Psoas muscle (tissue), 8 donors: ENCODE results near the gene HP1BP3. TPM values are rescaled to one million over a fixed set of nuclear protein-coding genes. Genes with fewer than 3 reads are reported as not detected.
"Not testable (repeated sequence)": the region's sequence is repeated elsewhere in the genome, so short reads cannot be mapped to it uniquely, and the experiment has no call there.

Experiments
- ATAC-seq, 4 donors: fragments of 200-7000 bp; cut with Tn5 transposase; one replicate each; pipeline ENCODE4 v1.9.1; 2020; ENCODE audit warnings: moderate library complexity in 3 of 4, mild to moderate bottlenecking in 2 of 4
- DNase-seq, 2 donors: peaks; one replicate each; pipeline ENCODE4 v3.0.0-alpha.2; 2020
- H3K27ac ChIP-seq: fragments of 200-600 bp; one replicate; pipeline ENCODE4 v1.8.0; 2022
- H3K27me3 ChIP-seq, 3 donors: fragments of 200-600 bp in 1 of 3; one replicate each; pipeline versions ENCODE4 v1.6.1 to v1.8.0; 2013 to 2022; ENCODE audit warnings: low read length in 2 of 3, mild to moderate bottlenecking in 2 of 3, moderate library complexity in 1 of 3; ENCODE audit not compliant: insufficient read depth in 3 of 3
- H3K36me3 ChIP-seq, 2 donors: fragments of 200-600 bp in 1 of 2; one replicate each; pipeline versions ENCODE4 v1.6.1 to v1.8.0; 2013 to 2022; ENCODE audit warnings: low read depth in 1 of 2, mild to moderate bottlenecking in 1 of 2, moderate library complexity in 1 of 2; ENCODE audit not compliant: insufficient read depth in 1 of 2
- H3K4me1 ChIP-seq: fragments of 200-600 bp; one replicate; pipeline ENCODE4 v1.8.0; 2022
- H3K4me3 ChIP-seq: fragments of 200-600 bp; one replicate; pipeline ENCODE4 v1.8.0; 2022; ENCODE audit warnings: mild to moderate bottlenecking
- H3K9me3 ChIP-seq: fragments of 200-600 bp; one replicate; pipeline ENCODE4 v1.8.0; 2022
- WGBS, 3 donors: extraction: QIAGEN DNeasy Blood & Tissue Kit; methylation state at CpG; one replicate each; pipeline versions ENCODE4 v1.1.6 to v1.1.7; 2013; 5-methylcytosine and 5-hydroxymethylcytosine counted together
- intact Hi-C, 2 donors: fragments of 100-400 bp; cut with DNase I; formaldehyde crosslinking; loops; one replicate each; pipeline versions ENCODE4 v1.11.0 to v1.14.2; 2022
- polyA plus RNA-seq, 3 donors: library from polyadenylated mRNA; stranded (reverse); fragments of 200-250 nt; gene quantifications; one replicate each; pipeline ENCODE4 v1.2.3, GENCODE V29; 2013
- total RNA-seq, 4 donors: library from RNA; stranded (reverse); fragmentation: NEBNext Ultra II Directional in 2 of 4; extraction: Animal tissue kit (Norgen Biotek cat#: 25700) in 2 of 4; gene quantifications; one replicate each; pipeline versions ENCODE4 v1.2.1 to v1.2.4, GENCODE V29; 2021 to 2023
- TF ChIP-seq, protein P1 (sequence below): fragments of 200-600 bp; IDR thresholded peaks from one replicate; pipeline ENCODE4 v1.8.0; 2022; ENCODE audit warnings: antibody characterized with exemption
- donor health status: healthy with polysubstance abuse.
- donor health status: DM: no; HTN: no; CAD: no; lungs with moderate emphysema.
- donor health status: Bipolar disorder and iron deficiency.
- donor health status: healthy.
- donor health status: DM: yes; HTN: yes; CAD: no.
- donor health status: DM: no; HTN: no; CAD: no.
- donor health status: DM: no; HTN: no; CAD: no.
- donor health status: DM: yes; HTN: yes; CAD: no.

The HP1BP3 gene
- total and polyA plus RNA-seq, 7 donors, result 52.6 to 134 (median 115) TPM

DNA sequence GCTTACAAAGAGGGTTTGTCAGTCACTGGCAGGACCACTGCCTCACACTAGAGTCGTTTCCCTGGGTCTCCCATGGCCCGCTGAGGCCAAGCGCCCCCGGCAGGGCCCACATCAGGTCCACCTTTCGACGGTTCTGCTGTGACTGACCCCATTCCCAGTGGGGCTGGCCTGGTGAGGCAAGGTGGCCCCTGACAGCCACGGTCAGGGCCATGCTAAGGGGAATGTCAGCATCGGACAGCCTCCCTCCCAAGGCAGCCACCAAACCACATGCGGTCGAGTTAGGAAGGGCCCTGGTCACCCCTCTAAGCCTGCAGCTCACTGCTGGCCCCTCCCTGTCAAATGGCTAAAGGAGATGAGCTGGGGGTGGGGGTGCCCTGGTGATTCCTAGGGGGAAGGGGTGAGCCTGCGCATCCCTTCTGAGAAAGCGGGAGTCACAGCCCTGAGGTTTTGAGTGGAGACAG, 66.4 kb downstream of the HP1BP3 start:
- no peaks in the 10 kb centered on the region for H3K9me3 ChIP-seq
- WGBS, 3 donors, result 87 to 90% (median 89%) methylated on average over 12 of the region's 12 CpGs
- H3K27ac ChIP-seq, result no peak overlapping the region
- TF ChIP-seq, protein P1, sequence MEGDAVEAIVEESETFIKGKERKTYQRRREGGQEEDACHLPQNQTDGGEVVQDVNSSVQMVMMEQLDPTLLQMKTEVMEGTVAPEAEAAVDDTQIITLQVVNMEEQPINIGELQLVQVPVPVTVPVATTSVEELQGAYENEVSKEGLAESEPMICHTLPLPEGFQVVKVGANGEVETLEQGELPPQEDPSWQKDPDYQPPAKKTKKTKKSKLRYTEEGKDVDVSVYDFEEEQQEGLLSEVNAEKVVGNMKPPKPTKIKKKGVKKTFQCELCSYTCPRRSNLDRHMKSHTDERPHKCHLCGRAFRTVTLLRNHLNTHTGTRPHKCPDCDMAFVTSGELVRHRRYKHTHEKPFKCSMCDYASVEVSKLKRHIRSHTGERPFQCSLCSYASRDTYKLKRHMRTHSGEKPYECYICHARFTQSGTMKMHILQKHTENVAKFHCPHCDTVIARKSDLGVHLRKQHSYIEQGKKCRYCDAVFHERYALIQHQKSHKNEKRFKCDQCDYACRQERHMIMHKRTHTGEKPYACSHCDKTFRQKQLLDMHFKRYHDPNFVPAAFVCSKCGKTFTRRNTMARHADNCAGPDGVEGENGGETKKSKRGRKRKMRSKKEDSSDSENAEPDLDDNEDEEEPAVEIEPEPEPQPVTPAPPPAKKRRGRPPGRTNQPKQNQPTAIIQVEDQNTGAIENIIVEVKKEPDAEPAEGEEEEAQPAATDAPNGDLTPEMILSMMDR, result no peak
- intact Hi-C loops, result no loop called here
- H3K4me3 ChIP-seq, result no peak overlapping the region
- no peaks in the 10 kb centered on the region for H3K36me3 ChIP-seq
- DNase-seq (peak in 1 of 2 donors; percentile 38), ATAC-seq (no peak)
- H3K4me1 ChIP-seq, result no peaks in the 10 kb centered on the region
- H3K27me3 ChIP-seq, result peaks cover 0 to 25% (median 0%) of the 10 kb centered on the region in 3 donors

DNA sequence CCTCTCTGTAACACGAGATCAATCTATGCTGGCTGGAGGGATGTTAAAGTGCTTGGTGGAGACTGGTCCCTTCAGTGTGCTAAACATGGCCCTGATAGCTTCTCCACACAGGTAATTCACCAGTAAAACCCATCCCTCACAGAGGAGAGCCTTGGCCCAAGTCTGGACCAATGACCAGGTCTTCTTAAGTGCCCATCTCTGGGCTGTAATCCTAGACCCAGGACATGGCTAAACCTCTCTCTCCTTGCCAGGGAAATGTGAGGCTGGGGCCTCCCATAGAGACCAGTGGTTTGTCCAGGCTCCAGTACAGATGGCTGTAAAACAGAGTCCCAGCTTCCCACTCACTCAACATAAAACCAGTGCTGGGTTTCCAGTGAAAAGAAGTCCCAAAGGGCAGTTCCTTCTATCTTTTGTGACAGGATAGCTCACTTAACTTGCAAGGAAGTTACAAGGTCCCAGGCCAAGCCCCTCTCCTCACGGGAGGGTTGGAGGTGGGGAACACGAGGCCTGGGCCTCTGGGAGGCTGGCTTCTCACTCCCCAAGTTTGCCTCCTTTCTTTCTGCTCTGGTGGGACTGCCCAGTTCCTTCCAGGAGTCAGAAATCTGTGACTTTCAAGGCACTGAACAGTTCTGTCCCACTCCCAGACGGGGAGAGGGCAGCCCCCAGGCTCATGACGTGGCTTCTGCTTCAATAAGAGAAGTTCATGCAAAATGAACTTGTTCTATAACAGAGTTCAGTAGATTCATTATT, 67.1 kb downstream of the HP1BP3 start:
- WGBS, 3 donors, result 79 to 86% (median 79%) methylated on average over 5 of the region's 5 CpGs
- H3K27ac ChIP-seq, result no peak overlapping the region
- TF ChIP-seq, protein P1, result no peak
- no peaks in the 10 kb centered on the region for H3K4me1 ChIP-seq
- intact Hi-C loops, result no loop called here
- no peaks in the 10 kb centered on the region for H3K36me3 ChIP-seq
- H3K9me3 ChIP-seq, result no peaks in the 10 kb centered on the region
- DNase-seq (peak in 1 of 2 donors; percentile 26), ATAC-seq (no peak)
- H3K27me3 ChIP-seq, result peaks cover 0 to 29% (median 3%) of the 10 kb centered on the region in 3 donors
- no peak overlapping the region for H3K4me3 ChIP-seq

DNA sequence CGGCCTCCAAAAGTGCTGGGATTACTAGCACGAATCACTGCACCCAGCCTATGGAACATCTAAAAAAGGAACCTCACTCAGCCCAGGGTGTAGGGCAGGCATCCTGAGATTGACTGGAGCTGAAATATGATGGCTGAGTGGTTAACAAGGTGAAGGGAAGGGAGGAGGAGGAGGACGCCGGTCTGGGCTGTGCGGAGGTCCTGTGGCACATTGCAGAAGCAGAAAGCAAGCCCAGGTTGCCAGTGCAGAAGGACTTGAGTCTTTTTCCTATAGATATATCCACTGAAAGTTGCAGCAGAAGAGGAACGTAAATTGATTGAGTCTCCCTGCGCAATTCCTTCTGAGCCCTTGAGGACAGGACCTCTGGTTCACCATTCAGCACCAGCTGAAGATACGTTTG, 67.8 kb downstream of the HP1BP3 start:
- DNase-seq (peak in 1 of 2 donors; percentile 28), ATAC-seq (no peak)
- TF ChIP-seq, protein P1, result no peak
- Histone ChIP-seq H3K4me1 (no peaks in the 10 kb centered on the region), H3K27me3 (peaks cover 0 to 29% (median 3%) of the 10 kb centered on the region in 3 donors), H3K27ac (no peak overlapping the region), H3K9me3 (no peaks in the 10 kb centered on the region), H3K4me3 (no peak overlapping the region), H3K36me3 (no peaks in the 10 kb centered on the region)
- intact Hi-C loops, result no loop called here
- 87 to 91% (median 88%) methylated on average over 8 of the region's 8 CpGs for WGBS, 3 donors

DNA sequence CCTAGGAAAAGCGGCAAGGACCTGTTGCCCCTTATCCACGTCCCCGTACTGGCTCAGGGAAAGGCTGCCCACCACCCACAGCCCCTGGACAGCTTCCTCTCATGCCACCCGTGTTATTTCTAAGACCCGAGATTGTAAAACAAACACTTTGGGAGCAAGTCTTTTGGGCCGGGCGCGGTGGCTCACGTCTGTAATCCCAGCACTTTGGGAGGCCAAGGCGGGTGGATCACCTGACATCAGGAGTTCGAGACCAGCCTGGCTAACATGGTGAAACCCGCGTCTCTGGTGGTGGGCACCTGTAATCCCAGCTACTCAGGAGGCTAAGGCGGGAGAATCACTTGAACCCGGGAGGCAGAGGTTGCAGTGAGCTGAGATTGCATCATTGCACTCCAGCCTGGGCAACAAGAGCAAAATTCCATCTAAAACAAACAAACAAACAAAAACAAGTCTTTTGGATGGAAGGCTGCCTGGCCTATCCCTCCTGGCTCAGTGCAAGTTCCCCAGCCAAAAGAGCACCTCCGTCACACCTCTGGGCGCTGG, 68.7 kb downstream of the HP1BP3 start:
- Histone ChIP-seq H3K4me3 (peak overlapping the region; percentile 59), H3K27me3 (peaks cover 0 to 29% (median 3%) of the 10 kb centered on the region in 3 donors)
- DNase-seq, result peak in 1 of 2 donors; percentile 29
- WGBS, 3 donors, result 61 to 76% (median 64%) methylated on average over 17 of the region's 17 CpGs
- H3K4me1 ChIP-seq, H3K36me3 ChIP-seq, intact Hi-C loops, H3K9me3 ChIP-seq, H3K27ac ChIP-seq, ATAC-seq: not testable (repeated sequence)
